NT2/D1 (cell line): ENCODE data around the gene ACER3.

Experiments used
- SUZ12 ChIP-seq: IDR thresholded peaks from 2 replicates; pipeline ENCODE4 v1.6.1; 2011; ENCODE audit not compliant: insufficient read length, insufficient read depth; ENCODE audit errors: extremely low read depth
- ZNF274 ChIP-seq: IDR thresholded peaks from 2 replicates; pipeline ENCODE4 v1.6.1; 2011; ENCODE audit warnings: mild to moderate bottlenecking, low read depth, low read length

DNA sequence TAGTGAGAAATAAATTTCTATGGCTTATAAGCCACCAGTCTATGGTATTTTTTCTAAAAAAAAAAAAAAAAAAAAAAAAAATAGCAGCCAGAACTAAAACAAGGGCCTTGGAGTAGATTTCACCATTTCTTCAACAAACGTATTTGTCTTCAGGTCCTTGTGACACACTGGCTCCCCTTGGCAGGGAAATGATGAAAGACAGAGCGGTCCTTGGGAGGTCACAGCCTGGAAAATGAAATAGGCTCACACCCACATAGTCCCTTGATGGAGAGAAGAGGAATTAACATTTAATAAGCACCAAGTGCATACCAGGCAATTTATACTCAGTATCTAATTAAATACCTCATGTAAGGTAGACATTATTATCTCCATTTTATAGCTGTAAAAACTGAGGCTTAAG, 25.7 kb upstream of the ACER3 start:
- TF ChIP-seq ZNF274 (no peak), SUZ12 (no peak)
